WERI-Rb-1 (cell line): ENCODE measurements around the gene SNTA1.
"Not testable (repeated sequence)": the region's sequence is repeated elsewhere in the genome, so short reads cannot be mapped to it uniquely, and the experiment has no call there.

Source experiments
- DNase-seq: peaks from one replicate; pipeline ENCODE4 v3.0.0-alpha.2; 2020
- H3K27ac ChIP-seq: fragments of 250-450 bp; sonication (Bioruptor Pico); 2 replicates; pipeline ENCODE4 v1.5.1; 2020; ENCODE audit warnings: mild to moderate bottlenecking, moderate library complexity
- H3K27me3 ChIP-seq: fragments of 250-450 bp; sonication (Bioruptor Pico); 2 replicates; pipeline ENCODE4 v1.5.1; 2021; ENCODE audit warnings: mild to moderate bottlenecking, low read depth, moderate library complexity; ENCODE audit not compliant: insufficient read depth, severe bottlenecking
- H3K36me3 ChIP-seq: fragments of 250-450 bp; sonication (Bioruptor Pico); 2 replicates; pipeline ENCODE4 v1.5.1; 2020; ENCODE audit warnings: mild to moderate bottlenecking, moderate library complexity
- H3K4me3 ChIP-seq: 2 replicates; pipeline ENCODE4 v1.5.1; 2011; ENCODE audit warnings: low read depth, mild to moderate bottlenecking, control low read depth, low read length
- H3K9me3 ChIP-seq: fragments of 250-450 bp; sonication (Bioruptor Pico); 2 replicates; pipeline ENCODE4 v1.5.1; 2021; ENCODE audit warnings: mild to moderate bottlenecking, moderate library complexity; ENCODE audit not compliant: severe bottlenecking
- CTCF ChIP-seq: IDR thresholded peaks from 2 replicates; pipeline ENCODE4 v1.5.1; 2011; ENCODE audit warnings: low read depth, mild to moderate bottlenecking, control low read depth, inconsistent platforms, low read length

Gene SNTA1

GRCh38 chr20:33488201-33488600 lies 44.6 kb upstream of the SNTA1 start:
- peaks cover 4% of the 10 kb centered on the region; the same call in 1 of the 2 replicates for H3K36me3 ChIP-seq
- no peak for DNase-seq
- H3K9me3 ChIP-seq = no peaks in the 10 kb centered on the region
- no peak overlapping the region for H3K4me3 ChIP-seq
- peak overlapping the region; percentile 75 for H3K27ac ChIP-seq
- no peak for TF ChIP-seq CTCF
- no peaks in the 10 kb centered on the region for H3K27me3 ChIP-seq

DNA sequence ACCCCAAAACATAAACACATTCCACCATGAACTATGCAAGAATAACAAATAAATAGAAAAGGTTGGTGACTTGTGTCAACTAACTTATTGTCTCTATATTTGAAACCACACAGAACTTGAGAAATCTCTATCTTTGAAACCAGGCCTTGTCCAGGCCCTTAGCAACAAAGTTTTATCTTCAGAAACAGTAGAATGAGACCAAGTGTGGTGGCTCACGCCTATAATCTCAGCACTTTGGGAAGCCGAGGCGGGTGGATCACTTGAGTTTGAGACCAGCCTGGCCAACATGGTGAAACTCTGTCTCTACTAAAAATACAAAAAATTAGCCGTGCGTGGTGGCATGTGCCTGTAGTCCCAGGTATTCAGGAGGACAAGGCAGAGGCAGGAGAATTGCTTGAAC lies 39.6 kb upstream of the SNTA1 start:
- H3K27ac ChIP-seq = peak overlapping the region; percentile 53
- not testable (repeated sequence) for H3K27me3 ChIP-seq, H3K36me3 ChIP-seq, H3K9me3 ChIP-seq, DNase-seq, H3K4me3 ChIP-seq

GRCh38 chr20:33482581-33482980 lies 39.0 kb upstream of the SNTA1 start:
- peak overlapping the region; percentile 53 for H3K27ac ChIP-seq
- no peaks in the 10 kb centered on the region for H3K9me3 ChIP-seq
- no peak overlapping the region for H3K4me3 ChIP-seq
- no peaks in the 10 kb centered on the region for H3K36me3 ChIP-seq
- peak; percentile 61 for DNase-seq
- no peaks in the 10 kb centered on the region for H3K27me3 ChIP-seq
- no peak for TF ChIP-seq CTCF

- TF ChIP-seq CTCF = no peak
- H3K36me3 ChIP-seq = no peaks in the 10 kb centered on the region
- no peaks in the 10 kb centered on the region for H3K9me3 ChIP-seq
- no peaks in the 10 kb centered on the region for H3K27me3 ChIP-seq
- no peak overlapping the region for H3K27ac ChIP-seq
- no peak for DNase-seq
- no peak overlapping the region for H3K4me3 ChIP-seq
Measured at GRCh38 chr20:33481431-33481941, 37.9 kb upstream of the SNTA1 start.

- Histone ChIP-seq H3K9me3 (no peaks in the 10 kb centered on the region), H3K27ac (no peak overlapping the region), H3K36me3 (no peaks in the 10 kb centered on the region), H3K4me3 (no peak overlapping the region), H3K27me3 (no peaks in the 10 kb centered on the region)
- TF ChIP-seq CTCF = no peak
- DNase-seq = no peak
Measured at GRCh38 chr20:33480048-33480447, 36.5 kb upstream of the SNTA1 start.

- no peaks in the 10 kb centered on the region for H3K27me3 ChIP-seq
- H3K27ac ChIP-seq = peak overlapping the region; percentile 88
- DNase-seq = no peak
- H3K9me3 ChIP-seq = no peaks in the 10 kb centered on the region
- H3K36me3 ChIP-seq = no peaks in the 10 kb centered on the region
- H3K4me3 ChIP-seq = no peak overlapping the region
- no peak for TF ChIP-seq CTCF
Measured at GRCh38 chr20:33477386-33478234, 34.0 kb upstream of the SNTA1 start.
